Small intestine (tissue), 7 donors: Measurements from ENCODE around the gene RMRP. TPM values are rescaled to one million over a fixed set of nuclear protein-coding genes. Genes with fewer than 3 reads are reported as not detected.

Experiments used
- DNase-seq, 2 donors: peaks; one replicate each; pipeline versions ENCODE4 v3.0.0 to v3.0.0-alpha.2; 2013
- FAIRE-seq: peaks from 2 replicates; lab custom pipeline; 2012; peaks lifted over from hg19 to GRCh38; lab: Jason Lieb, UNC
- H3K27ac ChIP-seq, 3 donors: one replicate each; pipeline ENCODE4 v1.5.1; 2013; ENCODE audit warnings: low read length in 2 of 3, mild to moderate bottlenecking in 2 of 3, control low read depth in 1 of 3, inconsistent platforms in 1 of 3, low read depth in 1 of 3, moderate library complexity in 1 of 3
- H3K27me3 ChIP-seq, 3 donors: one replicate each; pipeline ENCODE4 v1.6.1; 2013; ENCODE audit warnings: low read length in 3 of 3, inconsistent platforms in 1 of 3; ENCODE audit not compliant: control insufficient read depth in 3 of 3, insufficient read depth in 3 of 3
- H3K36me3 ChIP-seq, 3 donors: one replicate each; pipeline ENCODE4 v1.6.1; 2013; ENCODE audit warnings: low read length in 3 of 3, inconsistent platforms in 1 of 3, low read depth in 1 of 3, mild to moderate bottlenecking in 1 of 3, moderate library complexity in 1 of 3; ENCODE audit not compliant: control insufficient read depth in 3 of 3, insufficient read depth in 2 of 3
- H3K4me1 ChIP-seq, 3 donors: one replicate each; pipeline ENCODE4 v1.6.1; 2013; ENCODE audit warnings: low read length in 2 of 3, inconsistent platforms in 1 of 3, low read depth in 1 of 3, mild to moderate bottlenecking in 1 of 3, moderate library complexity in 1 of 3; ENCODE audit not compliant: control insufficient read depth in 3 of 3, insufficient read depth in 2 of 3
- H3K4me3 ChIP-seq, 3 donors: one replicate each; pipeline ENCODE4 v1.5.1; 2013; ENCODE audit warnings: low read length in 3 of 3, control low read depth in 1 of 3, inconsistent platforms in 1 of 3, low read depth in 1 of 3, mild to moderate bottlenecking in 1 of 3, moderate library complexity in 1 of 3
- H3K9me3 ChIP-seq, 2 donors: one replicate each; pipeline ENCODE4 v1.6.1; 2013; ENCODE audit warnings: low read depth in 1 of 2, low read length in 1 of 2; ENCODE audit not compliant: control insufficient read depth in 2 of 2, insufficient read depth in 1 of 2
- WGBS, 3 donors: extraction: QIAGEN DNeasy Blood & Tissue Kit; methylation state at CpG; one replicate each; pipeline ENCODE4 v1.1.7; 2013; 5-methylcytosine and 5-hydroxymethylcytosine counted together
- polyA plus RNA-seq, 4 donors: library from polyadenylated mRNA; stranded (reverse) in 3 of 4; unstranded in 1 of 4; fragments of 200-250 nt in 3 of 4; fragments of 120-200 nt in 1 of 4; gene quantifications; one replicate each; pipeline versions ENCODE4 v1.2.1 to v1.2.3, GENCODE V29; 2013
- donor health status: healthy with polysubstance abuse.
- donor health status: control.
- donor health status: control.
- donor health status: Bipolar disorder and iron deficiency.
- donor health status: healthy.

Gene RMRP
- polyA plus RNA-seq, 4 donors: 269 TPM; not detected in 3

DNA sequence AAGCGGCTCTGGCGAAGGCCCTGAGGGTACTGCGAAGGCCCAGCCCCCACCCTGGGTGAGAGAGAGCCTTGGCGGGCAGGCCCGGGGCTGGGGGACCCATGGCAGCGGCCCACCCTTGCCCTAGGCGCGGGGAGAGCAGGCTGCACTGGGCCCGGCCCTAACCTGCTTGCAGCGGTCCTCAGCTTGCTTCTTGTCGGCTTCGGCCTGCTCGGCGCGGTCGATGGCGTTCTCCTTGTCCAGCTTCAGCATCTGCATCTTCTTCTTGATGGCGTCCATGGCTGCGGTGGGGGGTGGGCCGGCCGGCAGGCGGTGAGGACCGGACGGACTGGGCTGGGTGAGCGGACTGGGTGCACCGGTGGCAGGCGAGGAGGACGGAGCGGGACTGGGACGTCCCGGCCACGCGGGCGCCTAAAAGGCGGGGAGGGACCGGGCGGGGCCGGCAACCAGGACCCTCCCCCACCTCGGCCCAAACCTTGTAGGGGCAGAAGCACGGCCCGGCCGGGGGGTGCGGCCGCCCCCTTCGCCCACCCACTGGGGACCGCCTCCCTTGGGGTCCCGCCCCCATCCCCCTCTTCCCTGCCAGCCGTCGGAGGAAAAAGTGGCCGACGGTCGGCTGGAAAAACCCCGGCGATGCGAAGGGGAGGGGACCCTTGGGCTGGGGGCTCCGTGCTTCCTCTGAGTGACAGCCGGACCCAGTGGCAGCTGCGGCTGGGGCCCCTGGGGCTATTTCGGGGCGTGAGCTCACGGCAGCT, 31.9 kb upstream of the RMRP start, which contains the start of gene TPM2:
Gene TPM2 (minus strand): TSS at position 384 of the 752 bp plus-strand sequence. CDS start 108 bp downstream, at position 276.
- peak within 1 kb of the TSS in 2 of 3 donors; percentile 77 to 85 for H3K27ac ChIP-seq
- H3K9me3 ChIP-seq: no peaks in the 10 kb centered on the region
- peaks cover 0 to 26% (median 0%) of the 10 kb centered on the region in 3 donors for H3K36me3 ChIP-seq
- H3K4me3 ChIP-seq: peak within 1 kb of the TSS; percentile 58 to 85 (median 81)
- FAIRE-seq (no peak), DNase-seq (peak in 1 of 2 donors; percentile 57)
- peaks cover 0 to 6% (median 0%) of the 10 kb centered on the region in 3 donors for H3K27me3 ChIP-seq
- WGBS, 3 donors: 30 to 55% (median 51%) methylated on average over 42 to 61 of the region's 61 CpGs
- peaks cover 6 to 16% (median 8%) of the 10 kb centered on the region in 3 donors for H3K4me1 ChIP-seq

DNA sequence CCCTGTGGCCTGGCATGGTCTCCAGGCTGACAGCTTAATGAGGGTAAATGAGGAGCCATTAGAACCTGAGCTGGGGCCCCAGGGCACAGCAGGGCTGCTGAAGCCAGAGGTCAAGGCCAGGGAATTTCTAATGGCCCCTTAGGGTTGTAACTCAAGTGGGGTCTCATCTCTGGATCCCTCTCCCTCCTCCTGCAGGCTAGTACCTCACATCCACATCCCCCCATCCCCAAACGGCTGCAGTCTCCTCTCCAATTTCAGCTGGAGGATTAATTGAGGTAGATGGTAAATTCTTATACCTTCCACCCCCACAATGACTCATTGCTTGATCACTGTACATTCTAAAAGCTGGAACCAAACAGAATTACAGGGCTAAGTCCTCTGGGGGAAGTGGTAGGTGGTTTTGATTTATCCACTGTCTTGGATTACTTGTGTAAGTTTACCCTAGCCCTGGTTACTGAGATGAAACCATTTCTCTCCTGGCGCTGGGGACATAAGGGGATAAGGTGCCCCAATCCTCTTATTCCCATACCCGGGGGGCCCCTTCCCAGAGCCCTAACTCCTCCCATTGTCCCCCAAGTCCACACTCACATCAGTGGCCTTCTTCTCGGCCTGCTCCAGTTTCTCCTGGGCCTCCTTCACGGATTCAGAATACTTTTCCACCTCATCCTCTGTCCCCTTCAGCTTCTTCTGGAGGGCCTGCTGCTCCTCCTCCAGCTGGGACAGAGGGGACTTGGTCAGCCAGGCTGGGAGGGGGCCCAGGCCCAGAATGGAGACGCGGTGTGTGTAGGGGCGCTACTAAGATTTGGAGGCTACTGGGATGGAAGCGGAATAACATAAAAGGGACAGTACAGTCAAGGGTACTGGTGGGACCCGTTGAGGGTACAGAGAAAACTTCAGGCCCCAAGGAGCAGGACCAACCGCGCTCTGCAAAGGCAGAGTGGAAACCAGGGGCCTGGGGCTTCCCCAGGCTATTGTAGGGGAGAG, 31.0 kb upstream of the RMRP start:
- H3K27ac ChIP-seq: peak overlapping the region in 2 of 3 donors; percentile 75 to 85
- peak overlapping the region; percentile 7 to 81 (median 34) for H3K4me3 ChIP-seq
- FAIRE-seq: no peak
- peaks cover 6 to 16% (median 8%) of the 10 kb centered on the region in 3 donors for H3K4me1 ChIP-seq
- DNase-seq: peak; percentile 23 to 55
- peaks cover 0 to 30% (median 0%) of the 10 kb centered on the region in 3 donors for H3K36me3 ChIP-seq
- peaks cover 0 to 6% (median 0%) of the 10 kb centered on the region in 3 donors for H3K27me3 ChIP-seq
- H3K9me3 ChIP-seq: no peaks in the 10 kb centered on the region
- WGBS, 3 donors: 57 to 65% (median 63%) methylated on average over 12 of the region's 12 CpGs

DNA sequence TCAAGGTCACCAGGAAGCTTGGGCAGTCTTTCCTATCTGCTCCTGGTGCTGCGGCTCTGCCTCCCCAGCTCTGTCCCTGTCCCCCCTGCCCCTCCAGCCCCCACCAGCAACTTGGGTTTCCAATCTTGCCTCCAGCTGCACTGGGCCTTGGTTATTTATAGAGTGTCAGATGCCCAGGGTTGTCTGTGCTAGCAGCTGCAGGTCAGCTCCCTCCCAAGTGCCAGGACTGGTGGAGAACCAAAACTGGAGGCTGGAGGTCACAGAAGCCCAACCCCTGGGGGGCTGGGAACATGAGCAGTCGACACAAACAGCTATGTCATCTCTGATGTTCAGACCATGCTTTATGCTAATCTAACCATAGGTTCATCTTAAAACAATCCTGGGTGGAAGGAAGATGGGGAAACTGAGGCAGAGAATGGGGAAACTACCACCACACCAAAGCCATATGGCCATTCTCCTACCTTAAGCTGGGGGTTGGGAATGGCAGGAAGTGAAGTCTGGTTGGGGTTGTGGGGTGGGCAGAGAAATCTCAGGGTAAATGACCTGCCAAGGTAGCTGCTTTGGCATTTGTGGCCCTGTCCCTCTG, 30.2 kb upstream of the RMRP start:
- FAIRE-seq (no peak), DNase-seq (no peak)
- Histone ChIP-seq H3K4me3 (peak overlapping the region in 1 of 3 donors; percentile 81), H3K9me3 (no peaks in the 10 kb centered on the region), H3K27ac (peak overlapping the region in 2 of 3 donors; percentile 15 to 31), H3K27me3 (peaks cover 0 to 6% (median 0%) of the 10 kb centered on the region in 3 donors), H3K36me3 (peaks cover 0 to 36% (median 0%) of the 10 kb centered on the region in 3 donors), H3K4me1 (peaks cover 6 to 16% (median 8%) of the 10 kb centered on the region in 3 donors)
- WGBS, 3 donors: 80 to 91% (median 81%) methylated on average over 2 of the region's 2 CpGs

DNA sequence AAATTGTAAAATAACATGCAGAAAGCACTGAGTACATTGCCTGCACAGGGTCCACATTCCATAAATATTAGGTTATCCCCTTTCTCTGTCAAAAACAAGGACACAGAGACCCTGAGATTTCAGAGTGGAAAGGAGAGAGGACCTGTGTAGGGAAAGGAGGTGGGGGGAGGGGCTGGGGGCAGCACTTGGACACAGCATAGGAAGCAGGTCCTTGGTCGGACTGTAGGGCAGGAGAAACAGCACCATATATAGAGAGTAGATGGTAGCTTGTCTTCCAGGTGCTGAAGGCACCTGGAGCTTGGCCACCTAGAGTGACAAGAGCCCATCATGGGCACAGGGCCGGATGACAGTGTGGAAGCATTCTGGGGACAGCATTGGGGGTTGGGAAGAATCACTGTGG, 29.5 kb upstream of the RMRP start:
- Histone ChIP-seq H3K27me3 (peaks cover 0 to 6% (median 0%) of the 10 kb centered on the region in 3 donors), H3K9me3 (no peaks in the 10 kb centered on the region), H3K4me1 (peaks cover 6 to 16% (median 8%) of the 10 kb centered on the region in 3 donors), H3K27ac (no peak overlapping the region), H3K4me3 (peak overlapping the region in 1 of 3 donors; percentile 81), H3K36me3 (peaks cover 0 to 42% (median 0%) of the 10 kb centered on the region in 3 donors)
- no peak for FAIRE-seq
- no peak for DNase-seq
- 74 to 85% (median 83%) methylated on average over 2 of the region's 2 CpGs for WGBS, 3 donors

DNA sequence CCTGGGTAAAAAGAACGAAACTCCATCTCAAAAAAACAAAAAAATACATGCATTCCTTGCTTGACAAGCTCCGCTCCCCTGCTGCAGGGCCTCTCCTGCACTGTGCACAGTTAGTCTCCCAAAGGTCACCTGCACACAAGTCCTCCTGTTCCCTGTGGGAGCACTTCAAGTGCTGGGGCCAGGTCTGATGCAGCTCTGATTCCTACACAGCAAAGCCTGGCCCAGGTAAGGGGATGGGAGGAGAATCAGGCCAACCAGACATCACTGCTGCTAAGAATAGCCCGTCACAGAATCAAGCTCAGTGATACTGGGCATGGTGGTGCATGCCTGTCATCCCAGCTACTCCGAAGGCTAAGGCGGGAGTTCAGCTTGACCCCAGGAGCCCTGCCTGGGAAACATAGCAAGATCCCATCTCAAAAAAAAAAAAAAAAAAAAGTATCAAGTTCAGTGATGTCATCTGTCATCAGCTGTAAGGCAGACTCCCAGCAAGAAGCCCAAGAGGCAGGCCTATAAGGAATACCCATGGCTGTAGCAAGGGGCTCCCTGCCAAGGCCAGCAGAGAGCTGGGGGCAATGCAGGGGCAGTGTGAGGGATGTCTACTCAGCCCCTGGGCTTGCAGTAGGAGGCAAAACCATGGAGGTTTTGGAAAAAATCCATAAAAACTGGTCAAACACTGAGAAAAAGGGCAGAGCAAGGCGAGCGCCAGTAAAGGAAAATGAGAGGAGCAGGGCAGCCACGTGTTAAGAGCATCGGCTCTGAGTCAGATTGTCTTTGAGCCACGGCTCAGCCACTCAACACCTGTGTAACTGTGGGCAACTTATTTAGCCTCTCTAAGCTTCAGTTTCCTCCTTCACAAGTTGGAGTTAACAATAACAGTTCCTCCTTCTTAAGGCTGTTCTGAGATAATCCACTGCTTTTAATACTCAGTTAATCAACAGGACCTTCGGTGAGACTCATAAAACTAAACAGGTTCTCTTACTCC, 28.7 kb upstream of the RMRP start:
- Histone ChIP-seq H3K4me3 (peak overlapping the region in 1 of 3 donors; percentile 81), H3K27me3 (peaks cover 0 to 6% (median 0%) of the 10 kb centered on the region in 3 donors), H3K27ac (no peak overlapping the region), H3K9me3 (no peaks in the 10 kb centered on the region), H3K36me3 (peaks cover 0 to 45% (median 0%) of the 10 kb centered on the region in 3 donors), H3K4me1 (peaks cover 6 to 16% (median 8%) of the 10 kb centered on the region in 3 donors)
- 76 to 78% (median 77%) methylated on average over 11 of the region's 11 CpGs for WGBS, 3 donors
- DNase-seq (no peak), FAIRE-seq (no peak)

DNA sequence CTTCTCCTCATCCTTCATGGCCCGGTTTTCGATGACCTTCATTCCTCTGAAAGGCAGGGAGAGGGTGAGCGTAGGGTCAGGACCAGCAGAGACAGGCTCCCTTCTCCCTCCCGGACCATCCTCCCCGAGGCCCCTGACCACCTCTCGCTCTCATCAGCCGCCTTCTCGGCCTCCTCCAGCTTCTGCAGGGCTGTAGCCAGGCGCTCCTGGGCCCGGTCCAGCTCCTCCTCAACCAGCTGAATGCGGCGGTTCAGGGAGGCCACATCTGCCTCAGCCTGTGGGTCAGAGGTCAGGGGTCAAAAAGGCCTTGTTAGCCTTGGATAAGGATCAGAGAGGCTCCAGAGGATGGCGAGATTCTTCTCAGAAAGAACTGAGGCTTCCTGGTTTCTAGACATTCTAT, 27.7 kb upstream of the RMRP start:
- H3K27ac ChIP-seq: no peak overlapping the region
- no peak for FAIRE-seq
- WGBS, 3 donors: 77 to 88% (median 81%) methylated on average over 13 of the region's 13 CpGs
- peaks cover 6 to 12% (median 8%) of the 10 kb centered on the region in 3 donors for H3K4me1 ChIP-seq
- no peak overlapping the region for H3K4me3 ChIP-seq
- peaks cover 0 to 45% (median 0%) of the 10 kb centered on the region in 3 donors for H3K36me3 ChIP-seq
- no peak for DNase-seq
- no peaks in the 10 kb centered on the region for H3K9me3 ChIP-seq
- peaks cover 0 to 6% (median 0%) of the 10 kb centered on the region in 3 donors for H3K27me3 ChIP-seq

DNA sequence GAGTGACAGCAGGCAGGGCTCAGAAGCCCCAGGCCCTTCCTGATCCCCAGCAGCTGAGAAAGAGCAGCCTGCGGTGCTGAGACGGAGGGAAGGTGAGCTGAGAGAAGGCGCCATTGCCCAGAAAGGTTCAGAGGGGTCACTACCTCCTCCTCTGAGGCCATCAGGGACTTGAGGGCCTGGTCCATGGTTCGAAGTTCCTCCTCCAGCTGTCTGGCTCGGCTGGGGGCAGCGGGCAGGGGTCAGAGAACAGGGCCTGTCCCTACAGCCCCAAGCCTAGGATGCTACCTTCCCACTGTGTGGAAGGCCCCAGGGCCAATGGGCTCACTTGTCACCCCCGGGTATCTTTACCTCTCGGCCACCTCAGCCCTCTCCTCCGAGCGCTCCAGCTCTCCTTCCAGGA, 27.1 kb upstream of the RMRP start:
- DNase-seq (no peak), FAIRE-seq (no peak)
- H3K27me3 ChIP-seq: peaks cover 0 to under 1% (median 0%) of the 10 kb centered on the region in 3 donors
- no peak overlapping the region for H3K4me3 ChIP-seq
- no peaks in the 10 kb centered on the region for H3K9me3 ChIP-seq
- no peak overlapping the region for H3K27ac ChIP-seq
- peaks cover 0 to 45% (median 0%) of the 10 kb centered on the region in 3 donors for H3K36me3 ChIP-seq
- H3K4me1 ChIP-seq: peaks cover 6 to 12% (median 8%) of the 10 kb centered on the region in 3 donors
- WGBS, 3 donors: 88 to 93% (median 92%) methylated on average over 9 to 10 of the region's 10 CpGs
